Measurements from ENCODE around the gene ADAMTS4.

ADAMTS4 gene

DNA sequence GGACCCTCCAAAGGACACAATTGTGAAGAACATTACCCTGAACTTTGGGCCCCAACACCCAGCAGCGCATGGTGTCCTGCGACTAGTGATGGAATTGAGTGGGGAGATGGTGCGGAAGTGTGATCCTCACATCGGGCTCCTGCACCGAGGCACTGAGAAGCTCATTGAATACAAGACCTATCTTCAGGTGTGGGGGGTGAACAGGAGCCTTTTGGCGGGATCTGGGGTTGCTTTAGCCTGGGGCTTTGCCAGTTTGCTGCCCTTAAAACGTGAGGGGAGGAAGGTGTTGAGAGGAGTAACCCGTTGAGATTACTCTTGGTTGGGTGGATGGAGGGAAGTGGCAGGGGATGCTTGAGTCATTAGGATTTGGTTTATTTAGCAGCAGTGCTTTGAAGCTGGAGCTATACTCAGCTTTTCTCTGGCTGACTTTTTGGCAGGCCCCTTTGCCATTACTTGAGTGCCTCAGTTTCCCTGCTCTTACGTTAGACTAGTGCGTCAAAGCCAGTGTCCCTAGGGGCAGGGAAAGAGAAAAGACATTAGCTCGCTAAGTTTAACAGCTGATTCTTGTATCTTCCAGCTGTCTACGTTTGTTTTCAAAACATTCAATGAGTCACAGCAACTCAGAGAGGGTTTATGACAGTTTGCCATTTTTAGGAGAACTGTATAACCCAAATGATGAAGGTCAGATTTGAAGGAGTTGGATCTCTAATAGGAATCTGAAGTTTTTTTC, 7.7 kb upstream of the ADAMTS4 start:
- TF ChIP-seq, protein P1, sequence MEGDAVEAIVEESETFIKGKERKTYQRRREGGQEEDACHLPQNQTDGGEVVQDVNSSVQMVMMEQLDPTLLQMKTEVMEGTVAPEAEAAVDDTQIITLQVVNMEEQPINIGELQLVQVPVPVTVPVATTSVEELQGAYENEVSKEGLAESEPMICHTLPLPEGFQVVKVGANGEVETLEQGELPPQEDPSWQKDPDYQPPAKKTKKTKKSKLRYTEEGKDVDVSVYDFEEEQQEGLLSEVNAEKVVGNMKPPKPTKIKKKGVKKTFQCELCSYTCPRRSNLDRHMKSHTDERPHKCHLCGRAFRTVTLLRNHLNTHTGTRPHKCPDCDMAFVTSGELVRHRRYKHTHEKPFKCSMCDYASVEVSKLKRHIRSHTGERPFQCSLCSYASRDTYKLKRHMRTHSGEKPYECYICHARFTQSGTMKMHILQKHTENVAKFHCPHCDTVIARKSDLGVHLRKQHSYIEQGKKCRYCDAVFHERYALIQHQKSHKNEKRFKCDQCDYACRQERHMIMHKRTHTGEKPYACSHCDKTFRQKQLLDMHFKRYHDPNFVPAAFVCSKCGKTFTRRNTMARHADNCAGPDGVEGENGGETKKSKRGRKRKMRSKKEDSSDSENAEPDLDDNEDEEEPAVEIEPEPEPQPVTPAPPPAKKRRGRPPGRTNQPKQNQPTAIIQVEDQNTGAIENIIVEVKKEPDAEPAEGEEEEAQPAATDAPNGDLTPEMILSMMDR (IDR thresholded peaks at IDR 0.05; ENCODE audit: extremely low read depth, missing control alignments): no peak
- DNase-seq (ENCODE audit: low spot score): no peak

DNA sequence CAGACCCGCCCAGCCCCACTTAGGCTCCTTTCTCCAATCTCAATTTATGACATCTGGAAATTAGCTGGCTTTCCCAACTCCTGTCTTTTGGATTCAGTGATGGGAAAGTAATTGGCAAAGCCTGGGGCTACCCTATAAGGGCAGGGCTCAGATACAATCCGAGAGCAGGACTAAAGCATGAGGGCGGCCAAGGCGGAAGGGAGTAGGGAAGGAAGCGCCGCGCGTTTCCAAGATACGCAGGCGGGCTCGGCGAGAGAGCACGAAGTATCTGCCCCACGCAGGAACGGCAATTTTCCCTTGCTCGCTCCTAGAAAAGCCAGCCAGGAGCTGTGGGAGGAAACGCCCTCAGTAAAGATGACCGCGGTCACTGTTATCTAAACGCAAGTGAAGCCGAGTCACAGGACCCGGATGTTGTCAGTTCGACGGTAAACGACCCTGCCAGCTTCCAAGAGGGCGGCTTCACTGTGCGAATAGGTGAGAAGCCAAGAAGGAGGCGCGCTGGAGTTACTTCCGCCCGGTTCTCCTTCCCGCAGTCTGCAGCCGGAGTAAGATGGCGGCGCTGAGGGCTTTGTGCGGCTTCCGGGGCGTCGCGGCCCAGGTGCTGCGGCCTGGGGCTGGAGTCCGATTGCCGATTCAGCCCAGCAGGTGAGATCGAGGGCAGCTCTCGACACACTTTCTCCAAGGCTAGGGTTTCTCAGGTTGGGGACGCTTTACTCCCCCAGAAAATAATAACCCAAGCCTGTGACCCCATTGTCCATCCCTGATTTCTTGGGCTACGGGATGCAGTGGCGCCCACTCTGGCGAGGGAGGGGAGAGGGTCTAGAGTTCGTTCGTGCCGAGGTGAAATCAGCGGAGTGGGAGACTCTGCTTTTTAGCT, 3.2 kb upstream of the ADAMTS4 start, which contains the start of gene NDUFS2:
Gene NDUFS2 (plus strand): TSS at position 532 of the 877 bp plus-strand sequence. CDS start 19 bp downstream, at position 551.
- peak; percentile 93 for DNase-seq (ENCODE audit: low spot score)
- TF ChIP-seq, protein P1 (IDR thresholded peaks at IDR 0.05; ENCODE audit: extremely low read depth, missing control alignments): no peak

DNA sequence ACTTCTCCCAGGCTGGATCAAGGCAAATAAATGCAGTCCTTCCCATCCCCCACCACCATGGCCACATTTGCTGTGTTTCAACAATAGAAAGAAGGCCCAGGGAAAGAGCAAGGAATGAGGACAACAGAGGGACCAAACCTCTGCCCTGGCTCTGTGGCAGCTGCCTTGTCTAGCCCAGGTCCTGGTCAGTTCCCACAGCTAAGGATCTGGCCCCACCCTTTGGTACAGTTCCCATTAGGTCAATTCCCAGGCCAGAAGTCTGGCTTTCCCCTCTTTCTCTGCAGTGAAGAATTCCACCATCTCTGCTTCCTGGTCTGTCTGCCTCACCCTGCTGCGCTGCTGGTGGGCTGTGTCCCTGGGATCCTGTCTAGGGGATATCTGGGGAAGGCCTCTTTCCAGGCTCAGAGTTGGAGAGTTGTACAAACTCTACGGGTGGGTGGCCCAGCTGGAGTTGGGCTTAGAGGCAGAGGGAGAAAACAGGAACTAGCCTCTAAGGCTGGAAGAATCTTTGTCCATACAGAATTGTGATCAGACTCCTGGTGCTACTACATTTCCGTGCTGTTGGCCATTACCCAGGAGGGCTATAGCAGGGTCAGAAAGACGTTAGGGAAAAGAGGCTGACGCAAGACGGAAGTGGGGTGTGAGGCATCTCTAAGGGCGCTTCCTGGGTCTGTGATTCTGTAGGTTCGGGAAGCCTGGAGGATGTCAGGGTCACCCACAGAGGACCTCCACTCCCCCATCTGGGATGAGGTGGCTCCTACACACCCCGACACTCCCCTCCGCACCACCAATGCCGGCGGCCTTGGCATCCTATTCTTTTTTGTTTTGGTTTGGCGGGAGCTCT, 2.4 kb upstream of the ADAMTS4 start:
- TF ChIP-seq, protein P1 (IDR thresholded peaks at IDR 0.05; ENCODE audit: extremely low read depth, missing control alignments): no peak
- no peak for DNase-seq (ENCODE audit: low spot score)

DNA sequence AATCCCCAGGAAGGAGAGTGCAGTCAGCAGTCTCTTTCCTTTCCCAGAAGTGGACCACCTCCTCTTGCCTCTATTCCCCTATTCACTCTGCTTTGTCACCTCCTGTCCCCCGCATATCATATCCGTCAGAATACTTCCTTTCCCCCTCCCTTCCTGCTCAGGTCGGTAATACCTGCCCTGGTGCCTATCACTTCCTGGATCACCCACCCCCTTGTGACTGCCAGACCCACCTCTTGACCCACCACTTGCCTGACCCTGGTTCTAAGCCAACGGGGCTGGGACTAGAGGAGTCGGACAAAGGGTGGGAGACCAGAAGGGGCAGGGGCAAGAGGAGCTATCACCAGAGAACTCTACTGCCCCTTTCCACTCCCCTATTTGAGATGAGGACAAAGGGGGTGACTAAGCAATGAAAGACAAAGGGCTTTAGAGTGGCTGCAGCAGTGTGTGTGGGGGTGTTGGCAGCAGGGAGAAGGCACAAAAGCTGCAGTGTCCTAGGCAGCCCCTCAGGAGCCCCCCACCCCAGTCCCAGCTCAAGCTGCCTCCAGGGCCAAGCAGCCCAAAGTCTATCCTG, 1.7 kb upstream of the ADAMTS4 start:
- TF ChIP-seq, protein P1 (IDR thresholded peaks at IDR 0.05; ENCODE audit: extremely low read depth, missing control alignments): no peak
- DNase-seq (ENCODE audit: low spot score): no peak

DNA sequence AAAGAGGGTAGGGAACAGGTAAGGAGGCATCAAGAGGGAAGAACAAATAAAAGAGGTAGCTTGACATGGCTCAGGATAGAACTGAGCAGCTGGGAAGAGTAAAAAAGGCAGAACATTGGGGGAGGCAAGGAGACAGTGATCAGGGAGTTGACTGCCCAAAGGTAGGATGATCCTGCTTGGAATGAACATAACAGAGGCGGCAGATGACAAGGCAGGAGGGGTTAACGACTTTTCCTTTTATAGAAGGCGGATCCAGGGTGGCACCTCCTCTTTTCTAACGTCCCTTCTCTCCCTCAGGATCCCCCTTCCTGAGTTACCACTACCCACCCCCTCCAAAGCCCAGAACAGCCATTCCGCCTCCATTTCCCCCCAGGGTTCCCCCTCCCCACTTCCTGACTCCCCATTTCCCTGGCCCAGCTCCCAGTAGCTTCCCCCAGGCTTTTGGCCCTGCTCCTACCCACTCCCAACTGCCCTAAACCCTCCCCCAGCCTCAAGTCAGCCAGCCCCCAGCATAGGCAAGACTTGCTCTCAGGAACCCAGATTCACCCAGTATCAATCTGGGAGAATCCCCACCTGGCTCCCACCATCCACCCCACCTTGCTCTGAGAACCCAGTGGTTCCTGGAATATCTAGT, 769 bp upstream of the ADAMTS4 start:
- TF ChIP-seq, protein P1 (IDR thresholded peaks at IDR 0.05; ENCODE audit: extremely low read depth, missing control alignments): no peak
- no peak for DNase-seq (ENCODE audit: low spot score)

DNA sequence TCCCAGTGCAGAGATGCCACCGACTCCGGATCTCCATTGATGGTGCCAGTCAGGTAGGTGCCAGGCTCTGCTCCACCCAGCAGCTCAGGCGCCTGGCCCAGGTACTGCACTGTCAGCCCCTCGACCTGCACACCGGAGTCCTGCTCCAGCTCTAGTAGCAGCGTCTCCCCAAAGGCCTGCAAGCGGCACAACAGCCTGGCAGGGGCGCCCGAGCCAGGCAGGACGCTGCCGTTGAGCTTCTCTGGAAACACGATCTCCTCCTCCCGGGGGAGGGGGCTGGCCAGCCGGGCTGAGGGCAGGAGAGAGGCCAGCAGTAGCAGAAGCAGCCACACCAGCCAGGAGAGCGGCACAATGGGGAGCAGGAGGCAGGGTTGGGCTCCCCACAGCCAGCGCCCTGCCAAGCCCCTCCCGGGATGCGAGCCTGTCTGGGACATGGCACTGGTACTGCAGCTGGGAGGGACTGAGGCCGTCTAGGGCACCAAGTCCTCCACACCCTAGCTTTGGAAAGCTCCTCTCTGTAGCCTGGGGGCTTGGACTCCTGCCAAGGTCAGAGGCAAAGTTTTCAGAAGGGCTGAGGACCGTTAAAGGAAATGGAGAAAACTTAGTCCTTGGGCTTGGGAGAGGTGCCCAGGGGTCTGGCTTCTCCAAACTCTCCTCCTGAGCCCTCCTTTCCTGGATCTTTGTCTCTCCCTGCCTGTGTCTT, 509 bp downstream of the ADAMTS4 start:
- TF ChIP-seq, protein P1 (IDR thresholded peaks at IDR 0.05; ENCODE audit: extremely low read depth, missing control alignments): no peak
- no peak for DNase-seq (ENCODE audit: low spot score)

Measured in GM20000 (cell line).